GM15510 (cell line): ENCODE measurements around the gene SLC4A3.

ENCODE experiments used
- POLR2A ChIP-seq: IDR thresholded peaks from 3 replicates; pipeline ENCODE4 v1.6.1; 2011; ENCODE audit warnings: borderline replicate concordance; ENCODE audit not compliant: insufficient read length; ENCODE audit errors: extremely low read depth

The SLC4A3 gene

GRCh38 chr2:219627103-219628100, at the start of gene SLC4A3:
SLC4A3 (plus strand) TSS chr2:219627630; CDS start chr2:219627993, 363 bp downstream.
- TF ChIP-seq POLR2A: no peak

GRCh38 chr2:219578811-219579613, 48.4 kb upstream of the SLC4A3 start:
- no peak for TF ChIP-seq POLR2A

- TF ChIP-seq POLR2A: no peak
These were observed 46.1 kb upstream of the SLC4A3 start for GRCh38 chr2:219581346-219581745.

GRCh38 chr2:219591091-219591490, 36.3 kb upstream of the SLC4A3 start:
- no peak for TF ChIP-seq POLR2A

GRCh38 chr2:219592736-219593135, 34.7 kb upstream of the SLC4A3 start:
- TF ChIP-seq POLR2A: no peak

- no peak for TF ChIP-seq POLR2A
These were observed 34.3 kb upstream of the SLC4A3 start for GRCh38 chr2:219593154-219593553.

GRCh38 chr2:219595256-219595655, 32.2 kb upstream of the SLC4A3 start:
- TF ChIP-seq POLR2A: no peak

- no peak for TF ChIP-seq POLR2A
These were observed 30.4 kb upstream of the SLC4A3 start for GRCh38 chr2:219596954-219597551.

- peak; percentile 97 for TF ChIP-seq POLR2A
These were observed 29.7 kb upstream of the SLC4A3 start, which contains the start of gene STK11IP for GRCh38 chr2:219597552-219598307. STK11IP (plus strand) TSS chr2:219597857; CDS start chr2:219598120, 263 bp downstream.

- no peak for TF ChIP-seq POLR2A
These were observed 28.9 kb upstream of the SLC4A3 start for GRCh38 chr2:219598308-219599078.

- TF ChIP-seq POLR2A: no peak
These were observed 23.7 kb upstream of the SLC4A3 start for GRCh38 chr2:219603771-219604170.

GRCh38 chr2:219605607-219605954, 21.8 kb upstream of the SLC4A3 start:
- TF ChIP-seq POLR2A: no peak

GRCh38 chr2:219607931-219608330, 19.5 kb upstream of the SLC4A3 start:
- no peak for TF ChIP-seq POLR2A
